Effector memory CD4-positive, alpha-beta T cell (primary cell): Measurements from ENCODE around the gene BACE2.

Source experiments
- DNase-seq, 3 donors: peaks; one replicate each; pipeline ENCODE4 v3.0.0-alpha.2; 2020
- H3K27ac ChIP-seq: 2 replicates; pipeline ENCODE4 v1.7.0; 2013; ENCODE audit warnings: mild to moderate bottlenecking, low read length, moderate library complexity; ENCODE audit not compliant: insufficient read depth, poor library complexity, severe bottlenecking
- H3K27me3 ChIP-seq: replicated peaks from 2 replicates; pipeline ENCODE4 v1.7.0; 2013; ENCODE audit warnings: mild to moderate bottlenecking, low read length; ENCODE audit not compliant: insufficient read depth, control insufficient read depth, poor library complexity, severe bottlenecking
- H3K36me3 ChIP-seq: 2 replicates; pipeline ENCODE4 v1.7.0; 2013; ENCODE audit warnings: mild to moderate bottlenecking, low read length, moderate library complexity; ENCODE audit not compliant: control insufficient read depth, insufficient read depth
- H3K4me1 ChIP-seq: 2 replicates; pipeline ENCODE4 v1.7.0; 2013; ENCODE audit warnings: low read length, mild to moderate bottlenecking; ENCODE audit not compliant: control insufficient read depth, insufficient read depth, poor library complexity, severe bottlenecking
- H3K4me3 ChIP-seq: 2 replicates; pipeline ENCODE4 v1.7.0; 2013; ENCODE audit warnings: low read length, low read depth, mild to moderate bottlenecking; ENCODE audit not compliant: insufficient read depth, poor library complexity, severe bottlenecking
- H3K9me3 ChIP-seq: 2 replicates; pipeline ENCODE4 v1.7.0; 2013; ENCODE audit warnings: mild to moderate bottlenecking, low read length, moderate library complexity; ENCODE audit not compliant: control insufficient read depth

Gene BACE2

DNA sequence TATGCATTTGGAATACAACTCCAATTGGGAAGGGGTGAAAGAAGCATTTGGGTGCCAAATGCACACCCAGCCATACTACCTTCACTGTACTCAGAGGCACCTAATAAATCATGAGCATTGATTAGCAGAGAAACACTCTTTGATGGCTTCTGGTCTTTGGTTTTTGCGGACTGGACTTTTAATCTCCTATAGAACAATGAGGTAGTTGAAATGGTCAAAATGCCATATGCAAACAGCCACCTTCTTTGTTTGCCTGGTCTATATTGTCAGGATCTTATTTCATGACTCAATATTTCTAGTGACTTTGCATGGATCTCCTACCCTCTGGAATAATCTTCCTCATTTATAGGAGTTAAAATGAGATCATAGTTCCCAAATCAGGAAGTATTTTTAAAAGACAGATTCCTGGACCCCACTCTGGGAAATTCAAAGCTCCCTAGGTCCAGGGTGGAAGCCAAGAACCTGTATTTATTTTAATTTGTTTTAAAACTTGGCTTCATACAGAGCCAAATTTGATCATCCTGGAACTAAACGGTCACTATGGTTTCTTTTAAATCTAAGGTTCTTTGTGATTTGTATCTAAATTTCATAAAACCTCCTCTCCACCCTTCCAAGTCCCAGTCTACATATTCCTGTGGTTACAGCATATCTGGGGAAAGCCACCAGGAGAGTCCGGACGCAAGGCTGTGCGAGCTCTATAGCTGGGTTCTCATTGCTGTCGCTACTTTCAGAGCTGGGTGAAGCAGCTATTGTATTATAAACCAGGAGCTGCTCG is 157.4 kb downstream of the BACE2 start:
- Histone ChIP-seq H3K9me3 (no peaks in the 10 kb centered on the region), H3K4me1 (no peaks in the 10 kb centered on the region), H3K27me3 (no peaks in the 10 kb centered on the region), H3K36me3 (no peaks in the 10 kb centered on the region), H3K27ac (no peak overlapping the region), H3K4me3 (no peak overlapping the region)
- DNase-seq: no peak

DNA sequence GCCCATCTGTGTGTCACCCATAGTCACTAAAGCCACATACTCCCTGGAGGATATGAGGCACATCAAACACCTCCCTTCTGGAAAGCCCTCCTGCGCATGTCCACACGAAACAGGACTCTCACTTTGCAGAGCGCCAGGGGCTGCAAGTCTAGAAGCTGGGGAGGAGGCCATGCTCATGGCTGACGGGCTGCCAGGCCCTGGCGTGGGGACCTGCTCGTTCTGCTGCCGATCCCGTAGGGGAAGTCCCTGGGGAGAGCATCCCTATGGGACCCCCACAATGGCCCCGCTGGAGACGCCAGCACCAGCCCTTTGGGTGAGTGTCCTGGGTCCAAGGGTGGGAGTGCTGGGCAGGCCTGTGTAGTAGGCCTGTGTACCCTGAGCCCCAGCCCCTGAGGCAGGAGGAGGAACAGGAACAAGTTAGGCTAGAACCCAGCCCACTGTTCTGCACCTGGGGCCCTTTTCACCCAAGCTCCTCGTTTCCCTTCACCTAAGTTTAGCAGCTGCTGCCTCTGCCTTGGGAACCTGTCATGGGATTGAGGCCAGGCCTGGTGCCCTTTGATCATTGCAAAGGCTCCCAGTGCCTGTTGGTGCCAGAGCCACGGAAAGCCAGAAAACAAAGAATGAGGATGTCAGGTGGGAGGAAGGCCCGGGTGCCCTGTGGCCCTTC is 158.6 kb downstream of the BACE2 start:
- Histone ChIP-seq H3K4me3 (no peak overlapping the region), H3K36me3 (no peaks in the 10 kb centered on the region), H3K27ac (no peak overlapping the region), H3K4me1 (no peaks in the 10 kb centered on the region), H3K27me3 (no peaks in the 10 kb centered on the region), H3K9me3 (no peaks in the 10 kb centered on the region)
- DNase-seq: no peak

DNA sequence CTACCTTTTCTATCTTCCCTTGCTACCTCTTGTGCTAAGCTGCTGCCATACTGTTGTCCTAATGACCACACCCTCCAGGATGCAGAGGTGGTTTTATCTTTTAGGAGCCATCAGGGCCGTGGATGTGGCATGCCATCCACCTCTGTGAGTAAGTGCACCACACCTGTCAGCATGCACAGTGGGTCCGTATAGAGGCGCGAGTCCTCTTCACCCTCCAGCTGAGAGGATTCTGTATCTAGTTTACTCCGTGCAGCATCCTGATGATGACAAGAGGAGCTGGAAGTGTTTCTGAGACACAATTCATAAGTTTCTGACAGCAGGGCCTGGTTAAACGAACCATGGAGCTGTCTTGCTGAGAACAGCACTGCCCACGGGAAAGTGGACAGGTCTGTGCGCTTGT is 159.8 kb downstream of the BACE2 start:
- Histone ChIP-seq H3K9me3 (no peaks in the 10 kb centered on the region), H3K4me3 (no peak overlapping the region), H3K4me1 (no peaks in the 10 kb centered on the region), H3K27ac (no peak overlapping the region), H3K36me3 (no peaks in the 10 kb centered on the region), H3K27me3 (no peaks in the 10 kb centered on the region)
- DNase-seq: no peak

DNA sequence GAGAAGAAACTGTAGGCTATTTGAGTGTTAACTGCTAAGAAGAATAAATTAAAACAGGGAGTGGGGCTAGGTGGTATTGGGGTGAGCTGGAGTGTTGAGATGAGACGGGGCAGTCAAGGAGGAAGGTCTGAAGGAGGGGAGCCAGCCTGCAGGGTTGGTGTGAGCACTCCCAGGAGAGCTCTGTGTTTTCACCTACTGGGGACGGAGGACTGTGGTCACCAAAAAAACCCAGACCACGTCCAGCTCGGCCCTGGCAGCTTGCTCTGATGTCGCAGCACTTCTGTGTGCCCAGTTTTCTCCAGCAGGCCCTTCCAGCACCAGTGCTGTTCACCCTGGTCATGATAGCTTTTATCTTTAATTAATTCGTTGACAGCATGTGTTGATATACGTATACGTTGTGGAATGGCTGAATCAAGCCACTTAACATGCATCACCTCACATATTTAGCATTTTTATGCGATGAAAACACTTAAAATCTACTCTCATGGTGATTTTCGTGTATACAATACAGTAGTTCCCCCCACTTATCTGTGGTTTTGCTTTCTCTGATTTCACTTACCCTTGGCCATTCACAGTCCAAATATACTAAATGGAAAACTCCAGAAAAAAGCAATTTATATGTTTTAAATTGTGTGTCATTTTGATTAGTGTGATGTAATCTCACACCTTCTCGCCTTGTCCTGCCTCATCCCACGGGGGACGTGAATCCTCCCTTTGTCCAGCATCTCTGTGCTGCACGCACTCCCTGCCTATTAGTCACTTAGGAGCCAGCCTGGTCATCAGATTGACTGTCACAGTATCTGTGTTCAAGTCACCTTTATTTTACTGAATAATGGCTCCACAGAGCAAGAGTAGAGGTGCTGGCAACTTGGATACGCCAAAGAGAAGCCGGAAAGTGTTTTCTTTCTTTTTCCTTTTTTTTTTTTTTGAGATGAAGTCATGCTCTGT is 161.0 kb downstream of the BACE2 start:
- DNase-seq: no peak

More for the DNA sequence above, 161.0 kb downstream of the BACE2 start:
- no peaks in the 10 kb centered on the region for H3K36me3 ChIP-seq
- no peaks in the 10 kb centered on the region for H3K27me3 ChIP-seq
- no peaks in the 10 kb centered on the region for H3K4me1 ChIP-seq
- no peak overlapping the region for H3K27ac ChIP-seq
- no peaks in the 10 kb centered on the region for H3K9me3 ChIP-seq
- H3K4me3 ChIP-seq: no peak overlapping the region
